CD4-positive, CD25-positive, alpha-beta regulatory T cell (primary cell): ENCODE results near the gene CHST3. TPM values are rescaled to one million over a fixed set of nuclear protein-coding genes. Genes with fewer than 3 reads are reported as not detected.
"Not testable (repeated sequence)": the region's sequence is repeated elsewhere in the genome, so short reads cannot be mapped to it uniquely, and the experiment has no call there.

Source experiments
- ATAC-seq, 2 donors: fragments of 150-1000 bp; cut with Tn5 transposase; one replicate each; pipeline ENCODE4 v1.10.0; 2021; ENCODE audit warnings: low read depth in 2 of 2, moderate number of reproducible peaks in 2 of 2, moderate library complexity in 1 of 2
- DNase-seq, 3 donors: peaks; one replicate each; pipeline versions ENCODE4 v3.0.0 to v3.0.0-alpha.2; 2012 to 2022; ENCODE audit warnings: mixed read lengths in 1 of 3
- H3K27ac ChIP-seq: one replicate; pipeline ENCODE4 v1.7.0; 2013; ENCODE audit warnings: mild to moderate bottlenecking, low read length; ENCODE audit not compliant: insufficient read depth, poor library complexity, severe bottlenecking
- H3K27me3 ChIP-seq: one replicate; pipeline ENCODE4 v1.7.0; 2013; ENCODE audit warnings: low read length; ENCODE audit not compliant: control insufficient read depth, insufficient read depth
- H3K36me3 ChIP-seq: one replicate; pipeline ENCODE4 v1.7.0; 2013; ENCODE audit warnings: mild to moderate bottlenecking, low read length, moderate library complexity; ENCODE audit not compliant: control insufficient read depth, insufficient read depth
- H3K4me1 ChIP-seq: 2 replicates; pipeline ENCODE4 v1.7.0; 2013; ENCODE audit warnings: mild to moderate bottlenecking, low read length; ENCODE audit not compliant: insufficient read depth, control insufficient read depth, poor library complexity, severe bottlenecking
- H3K4me3 ChIP-seq: one replicate; pipeline ENCODE4 v1.7.0; 2013; ENCODE audit warnings: low read depth, mild to moderate bottlenecking, low read length, moderate library complexity
- H3K9me3 ChIP-seq, 2 experiments: 1 replicate in 1 of 2; 2 replicates in 1 of 2; pipeline ENCODE4 v1.7.0; 2013; ENCODE audit warnings: low read length in 2 of 2, mild to moderate bottlenecking in 1 of 2, moderate library complexity in 1 of 2; ENCODE audit not compliant: control insufficient read depth in 2 of 2
- H3K27ac Mint-ChIP-seq, 3 donors: one replicate each; pipeline ENCODE4 v1.8.0; 2020 to 2022; ENCODE audit warnings: mild to moderate bottlenecking in 3 of 3, mixed read lengths in 3 of 3, moderate library complexity in 2 of 3
- H3K27me3 Mint-ChIP-seq: one replicate; pipeline ENCODE4 v1.8.0; 2022; ENCODE audit warnings: mild to moderate bottlenecking, mixed read lengths
- H3K36me3 Mint-ChIP-seq: one replicate; pipeline ENCODE4 v1.8.0; 2020; ENCODE audit warnings: mixed read lengths
- H3K4me1 Mint-ChIP-seq, 4 donors: one replicate each; pipeline ENCODE4 v1.8.0; 2020 to 2022; ENCODE audit warnings: mixed read lengths in 4 of 4, mild to moderate bottlenecking in 1 of 4
- H3K4me3 Mint-ChIP-seq, 4 donors: one replicate each; pipeline ENCODE4 v1.8.0; 2020 to 2022; ENCODE audit warnings: mild to moderate bottlenecking in 4 of 4, mixed read lengths in 4 of 4, moderate library complexity in 3 of 4
- H3K9me3 Mint-ChIP-seq, 7 donors: one replicate each; pipeline ENCODE4 v1.8.0; 2020 to 2022; ENCODE audit warnings: mixed read lengths in 7 of 7, mild to moderate bottlenecking in 3 of 7, moderate library complexity in 2 of 7
- polyA plus RNA-seq, 4 donors: library from polyadenylated mRNA; unstranded; fragments of 300-500 nt; fragmentation: Illumina TruSeq; gene quantifications; one replicate each; pipeline ENCODE4 v1.2.3, GENCODE V29; 2021
- total RNA-seq: library from RNA; stranded (reverse); gene quantifications from one replicate; pipeline ENCODE4 v1.2.3, GENCODE V29; 2022

CHST3 gene
- total and polyA plus RNA-seq, 5 donors from 2014 or later = not detected

- peaks cover 2% of the 10 kb centered on the region for H3K27me3 ChIP-seq
- DNase-seq (no peak), ATAC-seq (no peak)
- no peak overlapping the region for H3K4me3 ChIP-seq
- H3K27me3 Mint-ChIP-seq = peaks cover 36% of the 10 kb centered on the region
- H3K27ac Mint-ChIP-seq = no peak overlapping the region
- no peaks in the 10 kb centered on the region for H3K9me3 ChIP-seq
- H3K27ac ChIP-seq = no peak overlapping the region
- no peaks in the 10 kb centered on the region for H3K4me1 ChIP-seq
- no peaks in the 10 kb centered on the region for H3K36me3 Mint-ChIP-seq
- no peaks in the 10 kb centered on the region for H3K36me3 ChIP-seq
- no peak overlapping the region for H3K4me3 Mint-ChIP-seq
- H3K9me3 Mint-ChIP-seq = no peaks in the 10 kb centered on the region
- H3K4me1 Mint-ChIP-seq = no peaks in the 10 kb centered on the region
Observed at GRCh38 chr10:72031706-72032105, 67.5 kb downstream of the CHST3 start.

- H3K4me3 Mint-ChIP-seq, H3K27ac Mint-ChIP-seq, H3K9me3 Mint-ChIP-seq, H3K27me3 ChIP-seq, ATAC-seq, H3K4me3 ChIP-seq, H3K4me1 ChIP-seq, H3K27ac ChIP-seq, H3K9me3 ChIP-seq, H3K4me1 Mint-ChIP-seq, H3K36me3 Mint-ChIP-seq, H3K36me3 ChIP-seq, DNase-seq: not testable (repeated sequence)
- peaks cover 27% of the 10 kb centered on the region for H3K27me3 Mint-ChIP-seq
Observed at GRCh38 chr10:72032409-72033162, 68.4 kb downstream of the CHST3 start.

- DNase-seq = no peak
- H3K27ac ChIP-seq = no peak overlapping the region
- Mint-ChIP-seq H3K4me3 (no peak overlapping the region), H3K27ac (no peak overlapping the region), H3K27me3 (peaks cover 12% of the 10 kb centered on the region), H3K36me3 (no peaks in the 10 kb centered on the region), H3K9me3 (no peaks in the 10 kb centered on the region), H3K4me1 (no peaks in the 10 kb centered on the region)
- no peaks in the 10 kb centered on the region for H3K36me3 ChIP-seq
- no peaks in the 10 kb centered on the region for H3K27me3 ChIP-seq
- no peak for ATAC-seq
- no peaks in the 10 kb centered on the region for H3K4me1 ChIP-seq
- H3K9me3 ChIP-seq = no peaks in the 10 kb centered on the region
- no peak overlapping the region for H3K4me3 ChIP-seq
Observed at GRCh38 chr10:72034040-72034499, 69.9 kb downstream of the CHST3 start.

GRCh38 chr10:72034761-72035160 is 70.6 kb downstream of the CHST3 start:
- no peaks in the 10 kb centered on the region for H3K9me3 Mint-ChIP-seq
- no peak overlapping the region for H3K27ac ChIP-seq
- H3K4me1 ChIP-seq = no peaks in the 10 kb centered on the region
- H3K27me3 ChIP-seq = no peaks in the 10 kb centered on the region
- DNase-seq = no peak
- no peaks in the 10 kb centered on the region for H3K9me3 ChIP-seq
- H3K4me3 ChIP-seq = no peak overlapping the region
- no peaks in the 10 kb centered on the region for H3K36me3 ChIP-seq
- no peaks in the 10 kb centered on the region for H3K36me3 Mint-ChIP-seq
- no peaks in the 10 kb centered on the region for H3K4me1 Mint-ChIP-seq
- H3K27ac Mint-ChIP-seq = no peak overlapping the region
- no peak overlapping the region for H3K4me3 Mint-ChIP-seq
- peaks cover 6% of the 10 kb centered on the region for H3K27me3 Mint-ChIP-seq
- no peak for ATAC-seq

- Histone ChIP-seq H3K4me3 (no peak overlapping the region), H3K27me3 (no peaks in the 10 kb centered on the region), H3K9me3 (no peaks in the 10 kb centered on the region), H3K4me1 (no peaks in the 10 kb centered on the region), H3K36me3 (no peaks in the 10 kb centered on the region), H3K27ac (no peak overlapping the region)
- DNase-seq (no peak), ATAC-seq (no peak)
- no peak overlapping the region for H3K4me3 Mint-ChIP-seq
- H3K4me1 Mint-ChIP-seq = no peaks in the 10 kb centered on the region
- H3K9me3 Mint-ChIP-seq = no peaks in the 10 kb centered on the region
- no peaks in the 10 kb centered on the region for H3K36me3 Mint-ChIP-seq
- H3K27me3 Mint-ChIP-seq = peaks cover 6% of the 10 kb centered on the region
- no peak overlapping the region for H3K27ac Mint-ChIP-seq
Observed at GRCh38 chr10:72035252-72035887, 71.2 kb downstream of the CHST3 start.

GRCh38 chr10:72037266-72037665 is 73.1 kb downstream of the CHST3 start:
- ATAC-seq = no peak
- H3K4me1 Mint-ChIP-seq = no peaks in the 10 kb centered on the region
- no peaks in the 10 kb centered on the region for H3K36me3 Mint-ChIP-seq

GRCh38 chr10:72037811-72038210 is 73.6 kb downstream of the CHST3 start:
- no peaks in the 10 kb centered on the region for H3K36me3 Mint-ChIP-seq

More at GRCh38 chr10:72037266-72037665, 73.1 kb downstream of the CHST3 start:
- Mint-ChIP-seq H3K27ac (no peak overlapping the region), H3K27me3 (no peaks in the 10 kb centered on the region), H3K9me3 (no peaks in the 10 kb centered on the region), H3K4me3 (no peak overlapping the region)
- DNase-seq = no peak
- no peaks in the 10 kb centered on the region for H3K4me1 ChIP-seq
- H3K27ac ChIP-seq = no peak overlapping the region
- H3K9me3 ChIP-seq = no peaks in the 10 kb centered on the region
- no peaks in the 10 kb centered on the region for H3K27me3 ChIP-seq
- H3K4me3 ChIP-seq = no peak overlapping the region
- no peaks in the 10 kb centered on the region for H3K36me3 ChIP-seq

More at GRCh38 chr10:72037811-72038210, 73.6 kb downstream of the CHST3 start:
- no peak overlapping the region for H3K27ac Mint-ChIP-seq
- no peak for ATAC-seq
- H3K9me3 Mint-ChIP-seq = no peaks in the 10 kb centered on the region
- DNase-seq = no peak
- H3K27ac ChIP-seq = no peak overlapping the region
- no peaks in the 10 kb centered on the region for H3K4me1 ChIP-seq
- no peak overlapping the region for H3K4me3 ChIP-seq
- H3K27me3 Mint-ChIP-seq = no peaks in the 10 kb centered on the region
- H3K9me3 ChIP-seq = no peaks in the 10 kb centered on the region
- H3K4me1 Mint-ChIP-seq = no peaks in the 10 kb centered on the region
- no peak overlapping the region for H3K4me3 Mint-ChIP-seq
- H3K27me3 ChIP-seq = no peaks in the 10 kb centered on the region
- no peaks in the 10 kb centered on the region for H3K36me3 ChIP-seq
